Hematopoietic multipotent progenitor cell (in vitro differentiated cells): ENCODE results near the gene BSN. TPM values are rescaled to one million over a fixed set of nuclear protein-coding genes. Genes with fewer than 3 reads are reported as not detected.

Experiments used
- DNase-seq, 3 donors: peaks; one replicate each; pipeline ENCODE4 v3.0.0-alpha.2; 2011 to 2015; ENCODE audit warnings: low read depth in 2 of 3, low spot score in 2 of 3
- total RNA-seq: library from RNA; depleted of rRNA; stranded (reverse); fragments of >200 nt; gene quantifications from one replicate; pipeline ENCODE4 v1.2.3, GENCODE V29; 2012

The BSN gene
- total RNA-seq, 1 donor = 0.27 TPM

- no peak for DNase-seq
These were observed 98.1 kb downstream of the BSN start for GRCh38 chr3:49652218-49652902.

- no peak for DNase-seq
These were observed 98.7 kb downstream of the BSN start for GRCh38 chr3:49652903-49653415.

- no peak for DNase-seq
These were observed 99.3 kb downstream of the BSN start for GRCh38 chr3:49653621-49654020.

GRCh38 chr3:49654176-49654825 lies 100.0 kb downstream of the BSN start:
- DNase-seq = no peak

DNA sequence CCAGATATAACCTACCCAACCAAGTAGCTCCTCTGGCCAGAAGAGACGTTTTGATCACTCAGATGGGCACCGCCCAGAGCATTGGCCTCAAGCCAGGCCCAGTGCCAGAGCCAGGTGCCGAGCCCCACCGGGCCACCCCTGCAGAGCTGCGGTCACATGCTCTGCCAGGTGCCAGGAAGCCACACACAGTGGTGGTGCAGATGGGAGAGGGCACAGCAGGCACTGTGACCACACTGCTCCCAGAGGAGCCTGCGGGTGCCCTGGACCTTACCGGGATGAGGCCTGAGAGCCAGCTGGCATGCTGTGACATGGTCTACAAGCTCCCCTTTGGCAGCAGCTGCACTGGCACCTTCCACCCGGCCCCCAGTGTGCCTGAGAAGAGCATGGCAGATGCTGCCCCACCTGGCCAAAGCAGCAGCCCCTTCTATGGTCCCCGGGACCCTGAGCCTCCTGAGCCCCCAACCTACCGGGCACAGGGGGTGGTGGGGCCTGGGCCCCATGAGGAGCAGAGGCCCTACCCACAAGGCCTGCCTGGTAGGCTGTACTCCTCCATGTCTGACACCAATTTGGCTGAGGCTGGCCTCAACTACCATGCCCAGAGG lies 100.8 kb downstream of the BSN start:
- peak in 1 of 3 donors; percentile 32 for DNase-seq

GRCh38 chr3:49655731-49656285 lies 101.5 kb downstream of the BSN start:
- DNase-seq = no peak

GRCh38 chr3:49656541-49657112 lies 102.3 kb downstream of the BSN start:
- no peak for DNase-seq

- DNase-seq = no peak
These were observed 103.1 kb downstream of the BSN start for GRCh38 chr3:49657208-49657915.

- DNase-seq = no peak
These were observed 104.4 kb downstream of the BSN start for GRCh38 chr3:49658711-49659110.

- no peak for DNase-seq
These were observed 105.5 kb downstream of the BSN start for GRCh38 chr3:49659756-49660155.

GRCh38 chr3:49661281-49661680 lies 107.0 kb downstream of the BSN start:
- DNase-seq = no peak

GRCh38 chr3:49662021-49662420 lies 107.7 kb downstream of the BSN start:
- no peak for DNase-seq

- DNase-seq = no peak
These were observed 108.6 kb downstream of the BSN start for GRCh38 chr3:49662720-49663413.

DNA sequence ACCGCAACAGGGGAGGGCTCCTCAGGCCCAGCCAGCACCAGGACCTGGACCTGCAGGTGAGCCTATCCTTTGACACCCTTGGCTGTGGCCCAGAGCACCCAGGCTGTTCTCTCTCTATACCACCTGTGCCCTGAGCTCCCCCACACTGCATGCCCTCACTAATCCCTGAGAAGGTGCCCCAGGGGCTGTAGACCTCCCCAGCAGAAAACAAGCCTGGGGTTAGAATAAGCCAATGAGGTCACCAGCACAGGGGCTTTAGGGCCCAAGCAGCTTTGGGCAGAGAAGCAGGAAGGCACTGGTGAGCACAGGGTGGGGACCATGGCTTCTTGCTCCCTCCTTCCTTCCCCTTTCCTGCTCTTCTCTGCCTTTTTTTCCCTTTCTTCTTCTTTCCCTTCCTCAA lies 109.6 kb downstream of the BSN start:
- DNase-seq = no peak

DNA sequence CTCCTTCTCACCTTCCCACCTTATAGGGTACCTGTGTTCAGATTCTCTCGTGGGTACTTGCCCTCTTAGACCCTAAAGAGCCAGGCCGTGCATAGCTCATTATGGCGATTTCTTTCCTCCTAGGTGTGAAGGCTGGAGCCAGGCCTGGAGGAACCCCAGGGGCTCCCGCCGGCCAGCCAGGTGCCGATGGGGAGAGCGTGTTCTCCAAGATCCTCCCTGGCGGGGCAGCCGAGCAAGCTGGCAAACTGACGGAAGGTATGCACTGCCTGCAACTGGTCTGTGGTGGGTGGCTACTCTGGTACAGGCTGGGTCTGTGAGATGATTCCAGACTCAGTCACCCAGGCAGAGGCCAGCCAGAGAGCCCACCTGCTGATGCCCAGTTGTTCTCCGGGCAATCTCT lies 110.0 kb downstream of the BSN start:
- DNase-seq = no peak

GRCh38 chr3:49665822-49666519 lies 111.7 kb downstream of the BSN start:
- no peak for DNase-seq

- no peak for DNase-seq
These were observed 112.3 kb downstream of the BSN start for GRCh38 chr3:49666592-49666991.

GRCh38 chr3:49667701-49668413 lies 113.6 kb downstream of the BSN start:
- DNase-seq = no peak

DNA sequence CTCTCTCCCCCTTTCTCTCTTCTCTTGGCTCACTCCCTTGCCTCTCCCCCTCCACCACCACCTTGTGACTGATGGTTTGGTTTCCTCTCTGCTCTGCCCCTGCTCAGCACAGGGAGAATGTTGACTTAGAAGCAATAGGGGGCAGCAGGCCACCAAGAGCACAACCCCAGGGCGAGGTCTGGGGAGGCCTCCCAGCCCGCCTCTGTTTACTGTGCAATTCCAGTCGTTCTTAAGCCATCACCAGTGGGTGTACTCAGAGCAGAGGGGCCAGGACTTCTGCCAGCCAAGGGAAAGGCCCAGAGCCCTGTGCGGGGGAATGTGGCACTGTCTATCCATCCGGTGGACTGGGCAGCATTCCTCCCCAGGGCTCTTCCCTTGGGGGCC lies 114.1 kb downstream of the BSN start:
- DNase-seq = no peak
